CD4-positive, alpha-beta T cell treated with Interleukin-10 for 1 hour (primary cell): ENCODE measurements around the gene DPH1.

Experiments used
- DNase-seq: peaks from one replicate; pipeline ENCODE4 v3.0.0-alpha.2; 2020

DPH1 gene

GRCh38 chr17:2062571-2063183 is 32.7 kb downstream of the DPH1 start:
- DNase-seq = no peak

- no peak for DNase-seq
Measured at GRCh38 chr17:2063261-2064146, 33.6 kb downstream of the DPH1 start.

GRCh38 chr17:2064147-2064489 is 34.2 kb downstream of the DPH1 start:
- DNase-seq = no peak

GRCh38 chr17:2064520-2064971 is 34.6 kb downstream of the DPH1 start:
- DNase-seq = no peak

GRCh38 chr17:2064980-2065785 is 35.2 kb downstream of the DPH1 start:
- peak; percentile 51 for DNase-seq

- DNase-seq = no peak
Measured at GRCh38 chr17:2065949-2066400, 36.0 kb downstream of the DPH1 start.

GRCh38 chr17:2067048-2067561 is 37.2 kb downstream of the DPH1 start:
- DNase-seq = no peak

GRCh38 chr17:2067608-2068024 is 37.7 kb downstream of the DPH1 start:
- no peak for DNase-seq

- DNase-seq = no peak
Measured at GRCh38 chr17:2068031-2068518, 38.1 kb downstream of the DPH1 start.

- no peak for DNase-seq
Measured at GRCh38 chr17:2068519-2069051, 38.6 kb downstream of the DPH1 start.

GRCh38 chr17:2070241-2071023 is 40.5 kb downstream of the DPH1 start:
- no peak for DNase-seq

- DNase-seq = no peak
Measured at GRCh38 chr17:2071024-2071385, 41.1 kb downstream of the DPH1 start.

- DNase-seq = no peak
Measured at GRCh38 chr17:2071455-2072281, 41.7 kb downstream of the DPH1 start.

- DNase-seq = no peak
Measured at GRCh38 chr17:2074919-2075318, 45.0 kb downstream of the DPH1 start.

GRCh38 chr17:2075336-2076086 is 45.6 kb downstream of the DPH1 start:
- no peak for DNase-seq

- DNase-seq = no peak
Measured at GRCh38 chr17:2076087-2076984, 46.4 kb downstream of the DPH1 start.

GRCh38 chr17:2077040-2077439 is 47.1 kb downstream of the DPH1 start:
- no peak for DNase-seq

GRCh38 chr17:2081564-2081963 is 51.6 kb downstream of the DPH1 start:
- DNase-seq = no peak
